ENCODE measurements around the gene FAM240B.

The FAM240B gene

GRCh38 chr9:38687992-38688391, 31.9 kb downstream of the FAM240B start:
- Histone ChIP-seq H3K4me3 (ENCODE audit: low read length, poor library complexity, severe bottlenecking) (no peak overlapping the region), H3K4me2 (ENCODE audit: low read depth, low read length, poor library complexity, severe bottlenecking) (no peak overlapping the region), H3K36me3 (ENCODE audit: insufficient read depth, low read length) (no peaks in the 10 kb centered on the region), H3K27me3 (ENCODE audit: insufficient read depth, low read length, poor library complexity, severe bottlenecking) (no peaks in the 10 kb centered on the region), H3K9ac (ENCODE audit: low read depth, low read length, poor library complexity, severe bottlenecking) (no peak overlapping the region), H3K9me3 (ENCODE audit: insufficient read depth, low read depth, low read length) (no peaks in the 10 kb centered on the region; the same call in 1 of the 2 replicates), H3F3A (ENCODE audit: low read depth) (no peaks in the 10 kb centered on the region), H3K79me2 (ENCODE audit: insufficient read depth, low read length) (no peaks in the 10 kb centered on the region), H2AFZ (ENCODE audit: low read length) (no peak overlapping the region), H3K4me1 (ENCODE audit: insufficient read depth, low read length, poor library complexity, severe bottlenecking) (no peaks in the 10 kb centered on the region), H3K9me2 (replicated peaks; ENCODE audit: low read depth, low read length) (no peaks in the 10 kb centered on the region), H4K20me1 (ENCODE audit: insufficient read depth, low read length, poor library complexity, severe bottlenecking) (no peaks in the 10 kb centered on the region)
- TF ChIP-seq EZH2phosphoT487 (IDR thresholded peaks at IDR 0.05; ENCODE audit: borderline replicate concordance) (no peak), CTCF (conservative IDR thresholded peaks at IDR 0.05; ENCODE audit: low read length) (no peak)

GRCh38 chr9:38687389-38687842, 32.5 kb downstream of the FAM240B start:
- Histone ChIP-seq H3K4me3 (ENCODE audit: low read length, poor library complexity, severe bottlenecking) (no peak overlapping the region), H3K9me3 (ENCODE audit: insufficient read depth, low read depth, low read length) (no peaks in the 10 kb centered on the region; the same call in 1 of the 2 replicates), H3K36me3 (ENCODE audit: insufficient read depth, low read length) (no peaks in the 10 kb centered on the region), H3K9me2 (replicated peaks; ENCODE audit: low read depth, low read length) (no peaks in the 10 kb centered on the region), H3K79me2 (ENCODE audit: insufficient read depth, low read length) (no peaks in the 10 kb centered on the region), H3F3A (ENCODE audit: low read depth) (no peaks in the 10 kb centered on the region), H2AFZ (ENCODE audit: low read length) (no peak overlapping the region), H3K9ac (ENCODE audit: low read depth, low read length, poor library complexity, severe bottlenecking) (no peak overlapping the region), H4K20me1 (ENCODE audit: insufficient read depth, low read length, poor library complexity, severe bottlenecking) (no peaks in the 10 kb centered on the region), H3K4me1 (ENCODE audit: insufficient read depth, low read length, poor library complexity, severe bottlenecking) (no peaks in the 10 kb centered on the region), H3K4me2 (ENCODE audit: low read depth, low read length, poor library complexity, severe bottlenecking) (no peak overlapping the region), H3K27me3 (ENCODE audit: insufficient read depth, low read length, poor library complexity, severe bottlenecking) (no peaks in the 10 kb centered on the region)
- TF ChIP-seq EZH2phosphoT487 (IDR thresholded peaks at IDR 0.05; ENCODE audit: borderline replicate concordance) (no peak), CTCF (conservative IDR thresholded peaks at IDR 0.05; ENCODE audit: low read length) (no peak)

- Histone ChIP-seq H3K36me3 (ENCODE audit: insufficient read depth, low read length) (no peaks in the 10 kb centered on the region), H3K4me2 (ENCODE audit: low read depth, low read length, poor library complexity, severe bottlenecking) (no peak overlapping the region), H3K27me3 (ENCODE audit: insufficient read depth, low read length, poor library complexity, severe bottlenecking) (no peaks in the 10 kb centered on the region), H3K4me3 (ENCODE audit: low read length, poor library complexity, severe bottlenecking) (no peak overlapping the region), H3K4me1 (ENCODE audit: insufficient read depth, low read length, poor library complexity, severe bottlenecking) (no peaks in the 10 kb centered on the region), H4K20me1 (ENCODE audit: insufficient read depth, low read length, poor library complexity, severe bottlenecking) (no peaks in the 10 kb centered on the region), H3K9me3 (ENCODE audit: insufficient read depth, low read depth, low read length) (no peaks in the 10 kb centered on the region; the same call in 1 of the 2 replicates), H3K9me2 (replicated peaks; ENCODE audit: low read depth, low read length) (no peaks in the 10 kb centered on the region), H3K79me2 (ENCODE audit: insufficient read depth, low read length) (no peaks in the 10 kb centered on the region), H3K9ac (ENCODE audit: low read depth, low read length, poor library complexity, severe bottlenecking) (no peak overlapping the region), H3F3A (ENCODE audit: low read depth) (no peaks in the 10 kb centered on the region), H2AFZ (ENCODE audit: low read length) (no peak overlapping the region)
- TF ChIP-seq CTCF (conservative IDR thresholded peaks at IDR 0.05; ENCODE audit: low read length), result no peak
These were observed 33.0 kb downstream of the FAM240B start for GRCh38 chr9:38686933-38687332.

Data from Loucy (cell line).